CD14-positive monocyte (primary cell): Measurements from ENCODE around the gene C16orf92. TPM values are rescaled to one million over a fixed set of nuclear protein-coding genes. Genes with fewer than 3 reads are reported as not detected.

Experiments
- DNase-seq, 3 donors: peaks; one replicate each; pipeline ENCODE4 v3.0.0-alpha.2; 2011 to 2022
- H2AFZ ChIP-seq: 2 replicates; pipeline ENCODE4 v1.6.0; 2012; ENCODE audit warnings: mild to moderate bottlenecking, low read depth, low read length, inconsistent platforms; ENCODE audit not compliant: insufficient read depth, poor library complexity, severe bottlenecking
- H3K27ac ChIP-seq, 2 donors: 1 replicate in 1 of 2; 2 replicates in 1 of 2; pipeline ENCODE4 v1.5.1; 2012 to 2013; ENCODE audit warnings: low read length in 2 of 2, control low read depth in 1 of 2, inconsistent platforms in 1 of 2, low read depth in 1 of 2, mild to moderate bottlenecking in 1 of 2
- H3K27me3 ChIP-seq, 2 donors: one replicate each; pipeline versions ENCODE4 v1.6.0 to v1.6.1; 2011 to 2013; ENCODE audit warnings: low read length in 2 of 2; ENCODE audit not compliant: control insufficient read depth in 2 of 2, insufficient read depth in 2 of 2
- H3K36me3 ChIP-seq, 2 donors: replicated peaks in 1 of 2; 1 replicate in 1 of 2; 2 replicates in 1 of 2; pipeline versions ENCODE4 v1.5.1 to v1.6.1; 2012 to 2013; ENCODE audit warnings: low read length in 2 of 2, control low read depth in 1 of 2, inconsistent platforms in 1 of 2, mild to moderate bottlenecking in 1 of 2; ENCODE audit not compliant: insufficient read depth in 2 of 2, control insufficient read depth in 1 of 2
- H3K4me1 ChIP-seq, 2 donors: 1 replicate in 1 of 2; 2 replicates in 1 of 2; pipeline versions ENCODE4 v1.5.1 to v1.6.1; 2012 to 2013; ENCODE audit warnings: low read length in 2 of 2, control low read depth in 1 of 2, inconsistent platforms in 1 of 2, mild to moderate bottlenecking in 1 of 2, moderate library complexity in 1 of 2; ENCODE audit not compliant: insufficient read depth in 2 of 2, control insufficient read depth in 1 of 2
- H3K4me2 ChIP-seq: replicated peaks from 2 replicates; pipeline ENCODE3; 2012; ENCODE audit warnings: low read length, moderate library complexity, mild to moderate bottlenecking; ENCODE audit not compliant: poor library complexity, severe bottlenecking; ENCODE audit errors: extremely low read depth
- H3K4me3 ChIP-seq, 3 experiments: fragments of 200-600 bp in 1 of 3; sonication (generic) in 1 of 3; replicated peaks in 1 of 3; 1 replicate in 2 of 3; 2 replicates in 1 of 3; pipeline ENCODE4 v1.5.1; 2011 to 2013; ENCODE audit warnings: low read length in 3 of 3, mild to moderate bottlenecking in 3 of 3, control low read depth in 2 of 3, low read depth in 2 of 3, inconsistent platforms in 1 of 3, moderate library complexity in 1 of 3
- H3K79me2 ChIP-seq: 2 replicates; pipeline ENCODE4 v1.6.0; 2012; ENCODE audit warnings: mild to moderate bottlenecking, control low read depth, inconsistent platforms, low read length, moderate library complexity; ENCODE audit not compliant: insufficient read depth
- H3K9ac ChIP-seq: 2 replicates; pipeline ENCODE4 v1.6.0; 2017; ENCODE audit warnings: low read length, mild to moderate bottlenecking; ENCODE audit not compliant: insufficient read depth, poor library complexity, severe bottlenecking
- H3K9me3 ChIP-seq, 2 donors: replicated peaks in 1 of 2; 1 replicate in 1 of 2; 2 replicates in 1 of 2; pipeline versions ENCODE4 v1.5.1 to v1.6.1; 2012 to 2013; ENCODE audit warnings: low read length in 2 of 2, control low read depth in 1 of 2; ENCODE audit not compliant: control insufficient read depth in 1 of 2, insufficient read depth in 1 of 2
- H4K20me1 ChIP-seq: 2 replicates; pipeline ENCODE4 v1.6.0; 2012; ENCODE audit warnings: mild to moderate bottlenecking, low read length, control low read depth, moderate library complexity; ENCODE audit not compliant: insufficient read depth
- H3K27ac Mint-ChIP-seq, 7 donors: one replicate each; pipeline ENCODE4 v1.8.0; 2020; ENCODE audit warnings: mild to moderate bottlenecking in 7 of 7, mixed read lengths in 7 of 7, moderate library complexity in 6 of 7, inconsistent platforms in 2 of 7
- H3K27me3 Mint-ChIP-seq, 3 donors: one replicate each; pipeline ENCODE4 v1.8.0; 2021 to 2022; ENCODE audit warnings: low read depth in 3 of 3, mild to moderate bottlenecking in 3 of 3, mixed read lengths in 3 of 3, moderate library complexity in 3 of 3, inconsistent platforms in 1 of 3
- H3K36me3 Mint-ChIP-seq, 2 donors: one replicate each; pipeline ENCODE4 v1.8.0; 2020; ENCODE audit warnings: mixed read lengths in 2 of 2, inconsistent platforms in 1 of 2, mild to moderate bottlenecking in 1 of 2
- H3K4me1 Mint-ChIP-seq: one replicate; pipeline ENCODE4 v1.8.0; 2020; ENCODE audit warnings: mild to moderate bottlenecking, mixed read lengths
- H3K4me3 Mint-ChIP-seq, 2 donors: one replicate each; pipeline ENCODE4 v1.8.0; 2020; ENCODE audit warnings: mild to moderate bottlenecking in 2 of 2, mixed read lengths in 2 of 2, moderate library complexity in 1 of 2
- H3K9me3 Mint-ChIP-seq, 7 donors: one replicate each; pipeline ENCODE4 v1.8.0; 2020 to 2022; ENCODE audit warnings: mixed read lengths in 7 of 7, mild to moderate bottlenecking in 6 of 7, moderate library complexity in 6 of 7, inconsistent platforms in 2 of 7
- CTCF ChIP-seq: fragments of 200-600 bp; IDR thresholded peaks from one replicate; pipeline ENCODE4 v1.8.0; 2022; ENCODE audit warnings: antibody characterized with exemption, mild to moderate bottlenecking
- WGBS: methylation state at CpG from one replicate; pipeline ENCODE4 v1.1.5; 2013; ENCODE audit warnings: missing lambda C conversion rate; ENCODE audit not compliant: insufficient coverage; 5-methylcytosine and 5-hydroxymethylcytosine counted together
- intact Hi-C, 2 donors: fragments of 100-400 bp; cut with micrococcal nuclease; formaldehyde crosslinking; loops; one replicate each; pipeline versions ENCODE4 v1.15.0 to v1.15.1; 2023
- polyA plus RNA-seq, 3 donors: library from polyadenylated mRNA; depleted of rRNA in 1 of 3; unstranded in 2 of 3; stranded (reverse) in 1 of 3; fragments of 300-500 nt in 2 of 3; fragments of >200 nt in 1 of 3; fragmentation: Illumina TruSeq in 2 of 3; gene quantifications; 1 replicate in 2 of 3; 2 replicates in 1 of 3; pipeline ENCODE4 v1.2.3, GENCODE V29; 2012 to 2021

The C16orf92 gene
- polyA plus RNA-seq, 3 donors: not detected

GRCh38 chr16:29986931-29987330 lies 36.1 kb upstream of the C16orf92 start:
- Histone ChIP-seq H3K4me3 (no peak overlapping the region), H3K36me3 (peaks cover 98 to 100% of the 10 kb centered on the region in 2 donors), H4K20me1 (peaks cover 17% of the 10 kb centered on the region), H3K79me2 (no peaks in the 10 kb centered on the region), H3K4me2 (no peak overlapping the region), H3K9ac (no peak overlapping the region), H3K27ac (no peak overlapping the region), H2AFZ (no peak overlapping the region), H3K27me3 (no peaks in the 10 kb centered on the region), H3K4me1 (no peaks in the 10 kb centered on the region), H3K9me3 (no peaks in the 10 kb centered on the region)
- no peak for TF ChIP-seq CTCF
- Mint-ChIP-seq H3K36me3 (peaks cover 78 to 90% of the 10 kb centered on the region in 2 donors), H3K27me3 (peaks cover 0 to 2% (median 0%) of the 10 kb centered on the region in 3 donors), H3K27ac (no peak overlapping the region), H3K4me1 (no peaks in the 10 kb centered on the region), H3K4me3 (no peak overlapping the region), H3K9me3 (peaks cover 0 to 2% (median 0%) of the 10 kb centered on the region in 7 donors)
- DNase-seq: no peak
- no CpG with 5 or more reads among the region's 5 CpGs for WGBS
- intact Hi-C loops: no loop called here

GRCh38 chr16:29987371-29988085 lies 35.5 kb upstream of the C16orf92 start:
- intact Hi-C loops: no loop called here
- Histone ChIP-seq H2AFZ (no peak overlapping the region), H3K79me2 (no peaks in the 10 kb centered on the region), H3K9ac (no peak overlapping the region), H3K27ac (no peak overlapping the region), H3K36me3 (peaks cover 98 to 100% of the 10 kb centered on the region in 2 donors), H3K4me2 (no peak overlapping the region), H3K4me1 (no peaks in the 10 kb centered on the region), H3K27me3 (no peaks in the 10 kb centered on the region), H3K9me3 (no peaks in the 10 kb centered on the region), H3K4me3 (no peak overlapping the region), H4K20me1 (peaks cover 17% of the 10 kb centered on the region)
- Mint-ChIP-seq H3K27me3 (peaks cover 0 to 2% (median 0%) of the 10 kb centered on the region in 3 donors), H3K4me1 (no peaks in the 10 kb centered on the region), H3K9me3 (peaks cover 0 to 2% (median 0%) of the 10 kb centered on the region in 7 donors), H3K36me3 (peaks cover 78 to 90% of the 10 kb centered on the region in 2 donors), H3K4me3 (peak overlapping the region in 1 of 2 donors; percentile 34), H3K27ac (peak overlapping the region in 2 of 7 donors; percentile 4 to 84)
- DNase-seq: no peak
- 97% methylated on average over 32 of the region's 35 CpGs for WGBS
- no peak for TF ChIP-seq CTCF
